Esophagus muscularis mucosa (tissue), 3 donors: Measurements from ENCODE around the gene ACACB.

ENCODE experiments used
- CTCF ChIP-seq, 3 experiments: fragments of 200-600 bp in 2 of 3; fragments of 450-650 bp in 1 of 3; sonication (generic) in 2 of 3; IDR thresholded peaks; one replicate each; pipeline ENCODE4 v1.5.1; 2017 to 2019; ENCODE audit warnings: antibody characterized with exemption in 3 of 3, mild to moderate bottlenecking in 2 of 3, moderate library complexity in 1 of 3
- POLR2A ChIP-seq: fragments of 450-650 bp; IDR thresholded peaks from one replicate; pipeline ENCODE4 v1.6.1; 2017; ENCODE audit warnings: antibody characterized with exemption, moderate library complexity, mild to moderate bottlenecking, low read depth
- POLR2AphosphoS5 ChIP-seq, 2 donors: sonication (generic); formaldehyde crosslinking; IDR thresholded peaks; one replicate each; pipeline ENCODE4 v1.6.1; 2017; ENCODE audit warnings: antibody characterized with exemption in 2 of 2

DNA sequence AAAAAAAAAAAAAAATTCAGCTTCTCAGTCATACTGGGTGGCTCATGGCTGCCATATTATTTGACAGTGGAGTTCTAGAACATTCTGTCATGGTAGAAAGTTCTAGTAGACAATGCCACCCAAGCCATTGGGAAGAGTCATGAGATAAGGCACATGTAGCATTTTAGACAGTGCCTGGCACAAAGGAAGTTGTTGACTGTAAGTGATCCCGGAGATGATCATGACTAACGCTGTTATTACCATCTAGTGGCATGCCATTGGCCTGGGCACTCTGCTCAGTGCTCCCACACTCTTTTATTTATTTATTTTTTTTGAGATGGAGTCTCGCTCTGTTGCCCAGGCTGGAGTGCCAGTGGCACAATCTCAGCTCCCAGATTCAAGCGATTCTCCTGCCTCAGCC, 112.3 kb downstream of the ACACB start:
- TF ChIP-seq POLR2A (no peak), CTCF (IDR thresholded peaks at IDR 0.05) (no peak), POLR2AphosphoS5 (IDR thresholded peaks at IDR 0.05) (no peak)
